DOHH2 (cell line): ENCODE measurements around the gene RAP1GAP.

Experiments used
- H3F3A ChIP-seq: fragments of 200-600 bp; sonication (generic), shearing (Covaris generic); 2 replicates; pipeline ENCODE4 v1.6.0; 2016; ENCODE audit warnings: antibody characterized with exemption, mild to moderate bottlenecking; ENCODE audit not compliant: control insufficient read depth, insufficient read depth
- H3K27ac ChIP-seq: fragments of 200-600 bp; sonication (generic); 2 replicates; pipeline ENCODE4 v1.5.1; 2014; ENCODE audit warnings: low read depth, mild to moderate bottlenecking, low read length, moderate library complexity
- H3K27me3 ChIP-seq: fragments of 200-600 bp; sonication (generic); 2 replicates; pipeline ENCODE4 v1.6.1; 2014; ENCODE audit warnings: mild to moderate bottlenecking, low read length, mixed read lengths; ENCODE audit not compliant: control insufficient read depth
- H3K36me3 ChIP-seq: fragments of 200-600 bp; sonication (generic); 2 replicates; pipeline ENCODE4 v1.6.1; 2014; ENCODE audit warnings: mild to moderate bottlenecking, low read length, moderate library complexity, mixed read lengths; ENCODE audit not compliant: control insufficient read depth
- H3K4me1 ChIP-seq: fragments of 200-600 bp; sonication (generic); 2 replicates; pipeline ENCODE4 v1.6.1; 2014; ENCODE audit warnings: mild to moderate bottlenecking, low read length, mixed read lengths; ENCODE audit not compliant: control insufficient read depth
- H3K4me2 ChIP-seq: fragments of 200-600 bp; sonication (generic); 2 replicates; pipeline ENCODE4 v1.6.0; 2014; ENCODE audit warnings: mild to moderate bottlenecking, low read length, moderate library complexity
- H3K4me3 ChIP-seq: fragments of 200-600 bp; sonication (generic); 2 replicates; pipeline ENCODE4 v1.5.1; 2014; ENCODE audit warnings: mild to moderate bottlenecking, low read length, mixed read lengths
- H3K79me2 ChIP-seq: fragments of 200-600 bp; sonication (generic); 2 replicates; pipeline ENCODE4 v1.6.1; 2014; ENCODE audit warnings: mild to moderate bottlenecking, low read length, mixed read lengths; ENCODE audit not compliant: control insufficient read depth
- H3K9me2 ChIP-seq: fragments of 200-600 bp; sonication (generic); replicated peaks from 2 replicates; pipeline ENCODE4 v1.6.1; 2014; ENCODE audit warnings: mild to moderate bottlenecking, low read length, mixed read lengths; ENCODE audit not compliant: control insufficient read depth
- H3K9me3 ChIP-seq: fragments of 200-600 bp; sonication (generic); 2 replicates; pipeline ENCODE4 v1.6.1; 2014; ENCODE audit warnings: antibody characterized with exemption, low read length, mixed read lengths; ENCODE audit not compliant: control insufficient read depth, insufficient read depth
- H4K20me1 ChIP-seq: fragments of 200-600 bp; sonication (generic); 2 replicates; pipeline ENCODE4 v1.6.0; 2014; ENCODE audit warnings: low read depth, mild to moderate bottlenecking, antibody characterized with exemption, low read length, moderate library complexity; ENCODE audit not compliant: control insufficient read depth, insufficient read depth
- EZH2phosphoT487 ChIP-seq: fragments of 200-600 bp; sonication (generic); IDR thresholded peaks from 2 replicates; pipeline ENCODE4 v1.6.1; 2017; ENCODE audit warnings: borderline replicate concordance, mild to moderate bottlenecking, antibody characterized with exemption, low read length, moderate library complexity, mixed read lengths
- TF ChIP-seq, protein P1 (sequence below): fragments of 200-600 bp; sonication (generic); IDR thresholded peaks from one replicate; pipeline ENCODE4 v1.5.1; 2014; ENCODE audit warnings: antibody characterized with exemption, mild to moderate bottlenecking, low read depth, low read length; ENCODE audit not compliant: poor library complexity, severe bottlenecking

Gene RAP1GAP

DNA sequence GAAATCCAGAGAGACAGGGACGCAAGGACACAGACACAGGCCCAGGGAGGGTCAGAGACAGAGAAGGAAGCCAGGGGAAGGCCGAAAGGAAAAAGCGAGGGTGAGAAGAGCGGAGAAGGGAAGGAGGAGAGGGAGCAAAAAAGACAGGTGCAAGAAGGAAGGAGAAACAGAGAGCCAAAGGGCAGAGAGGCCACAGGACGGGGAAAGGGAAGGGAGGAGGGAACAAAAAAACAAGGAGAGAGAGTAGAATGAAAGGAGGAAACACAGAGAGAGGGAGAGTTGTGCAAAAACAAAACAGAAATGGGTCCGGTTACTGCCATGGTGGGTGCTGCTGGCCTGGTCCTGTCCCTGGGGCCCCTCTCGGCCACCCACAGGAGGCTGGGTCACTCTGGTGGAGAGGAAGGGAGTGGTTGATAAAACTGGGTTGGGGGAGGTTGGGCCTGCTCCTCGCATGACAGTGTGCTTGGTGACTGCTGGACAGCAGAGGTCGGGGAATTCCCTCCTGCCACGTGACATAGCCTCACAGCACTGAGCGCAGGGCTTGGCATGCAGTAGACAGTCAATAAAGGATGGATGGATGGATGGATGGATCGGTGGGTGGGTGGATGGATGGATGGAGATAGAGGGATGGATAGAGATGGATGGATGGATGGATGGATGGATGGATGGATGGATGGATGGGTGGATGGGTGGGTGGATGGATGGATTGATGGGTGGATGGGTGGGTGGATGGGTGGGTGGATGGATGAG, 64.8 kb downstream of the RAP1GAP start:
- peaks cover 12% of the 10 kb centered on the region for H3K4me1 ChIP-seq

DNA sequence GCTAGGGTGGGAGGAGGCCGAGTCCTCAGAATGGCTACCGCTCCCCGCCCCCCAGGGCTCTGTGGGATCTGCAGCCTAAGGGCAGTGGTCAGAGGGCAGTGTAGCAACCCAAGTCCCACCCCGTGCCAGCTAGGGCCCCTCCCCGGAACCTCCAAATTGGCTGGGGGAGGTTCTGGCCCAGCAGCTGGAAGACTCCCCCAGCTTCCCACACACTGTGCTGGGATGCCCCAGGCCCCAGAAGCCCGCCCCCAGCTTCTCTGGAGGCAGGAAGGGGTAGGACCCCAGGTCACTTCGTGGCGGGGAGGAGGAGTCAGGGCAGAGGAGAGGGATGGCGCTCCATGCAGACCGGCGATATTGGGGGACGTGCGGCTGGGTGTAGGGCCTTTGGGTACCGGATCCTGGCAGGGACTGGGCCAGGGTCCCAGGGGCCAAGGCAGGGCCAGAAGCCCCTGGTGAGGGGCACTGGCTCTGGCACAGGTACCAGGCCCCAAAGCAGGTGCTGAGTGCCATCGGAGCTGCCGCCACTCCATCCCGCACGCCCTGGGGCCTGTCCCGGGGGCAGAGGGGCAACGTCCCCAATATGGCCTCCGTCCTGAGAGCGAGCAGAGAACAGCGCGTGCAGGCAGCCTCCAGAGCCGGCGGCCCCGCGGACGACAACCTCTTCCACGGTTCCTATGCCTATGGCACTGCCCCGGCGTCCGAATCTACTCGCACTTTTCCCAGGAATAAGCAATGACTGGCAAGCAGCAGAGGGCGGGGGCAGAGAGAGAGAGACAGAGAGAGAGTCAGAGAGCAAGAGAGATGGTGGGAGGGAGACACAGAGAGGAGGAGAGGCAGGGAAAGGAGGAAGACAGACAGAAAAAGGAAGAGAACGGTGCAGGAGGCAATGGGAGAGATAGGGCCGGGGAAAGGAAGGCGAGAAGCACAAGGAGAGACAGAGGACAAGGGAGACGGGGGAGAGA, 65.7 kb downstream of the RAP1GAP start:
- Histone ChIP-seq H3K27ac (no peak overlapping the region), H3K9me2 (no peaks in the 10 kb centered on the region), H3K79me2 (no peaks in the 10 kb centered on the region), H3K4me1 (peaks cover 12% of the 10 kb centered on the region), H3K4me2 (no peak overlapping the region), H4K20me1 (no peaks in the 10 kb centered on the region), H3K27me3 (no peaks in the 10 kb centered on the region), H3K4me3 (no peak overlapping the region), H3K9me3 (no peaks in the 10 kb centered on the region), H3K36me3 (no peaks in the 10 kb centered on the region), H3F3A (no peaks in the 10 kb centered on the region)
- TF ChIP-seq EZH2phosphoT487, result no peak
- TF ChIP-seq, protein P1, sequence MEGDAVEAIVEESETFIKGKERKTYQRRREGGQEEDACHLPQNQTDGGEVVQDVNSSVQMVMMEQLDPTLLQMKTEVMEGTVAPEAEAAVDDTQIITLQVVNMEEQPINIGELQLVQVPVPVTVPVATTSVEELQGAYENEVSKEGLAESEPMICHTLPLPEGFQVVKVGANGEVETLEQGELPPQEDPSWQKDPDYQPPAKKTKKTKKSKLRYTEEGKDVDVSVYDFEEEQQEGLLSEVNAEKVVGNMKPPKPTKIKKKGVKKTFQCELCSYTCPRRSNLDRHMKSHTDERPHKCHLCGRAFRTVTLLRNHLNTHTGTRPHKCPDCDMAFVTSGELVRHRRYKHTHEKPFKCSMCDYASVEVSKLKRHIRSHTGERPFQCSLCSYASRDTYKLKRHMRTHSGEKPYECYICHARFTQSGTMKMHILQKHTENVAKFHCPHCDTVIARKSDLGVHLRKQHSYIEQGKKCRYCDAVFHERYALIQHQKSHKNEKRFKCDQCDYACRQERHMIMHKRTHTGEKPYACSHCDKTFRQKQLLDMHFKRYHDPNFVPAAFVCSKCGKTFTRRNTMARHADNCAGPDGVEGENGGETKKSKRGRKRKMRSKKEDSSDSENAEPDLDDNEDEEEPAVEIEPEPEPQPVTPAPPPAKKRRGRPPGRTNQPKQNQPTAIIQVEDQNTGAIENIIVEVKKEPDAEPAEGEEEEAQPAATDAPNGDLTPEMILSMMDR, result no peak

More for the DNA sequence above, 64.8 kb downstream of the RAP1GAP start:
- H3F3A ChIP-seq, result no peaks in the 10 kb centered on the region
- no peak overlapping the region for H3K4me2 ChIP-seq
- no peaks in the 10 kb centered on the region for H3K9me3 ChIP-seq
- H3K27ac ChIP-seq, result no peak overlapping the region
- no peaks in the 10 kb centered on the region for H4K20me1 ChIP-seq
- no peaks in the 10 kb centered on the region for H3K27me3 ChIP-seq
- no peaks in the 10 kb centered on the region for H3K36me3 ChIP-seq
- H3K4me3 ChIP-seq, result no peak overlapping the region
- H3K9me2 ChIP-seq, result no peaks in the 10 kb centered on the region
- TF ChIP-seq, protein P1, result no peak
- TF ChIP-seq EZH2phosphoT487, result no peak
- H3K79me2 ChIP-seq, result no peaks in the 10 kb centered on the region

DNA sequence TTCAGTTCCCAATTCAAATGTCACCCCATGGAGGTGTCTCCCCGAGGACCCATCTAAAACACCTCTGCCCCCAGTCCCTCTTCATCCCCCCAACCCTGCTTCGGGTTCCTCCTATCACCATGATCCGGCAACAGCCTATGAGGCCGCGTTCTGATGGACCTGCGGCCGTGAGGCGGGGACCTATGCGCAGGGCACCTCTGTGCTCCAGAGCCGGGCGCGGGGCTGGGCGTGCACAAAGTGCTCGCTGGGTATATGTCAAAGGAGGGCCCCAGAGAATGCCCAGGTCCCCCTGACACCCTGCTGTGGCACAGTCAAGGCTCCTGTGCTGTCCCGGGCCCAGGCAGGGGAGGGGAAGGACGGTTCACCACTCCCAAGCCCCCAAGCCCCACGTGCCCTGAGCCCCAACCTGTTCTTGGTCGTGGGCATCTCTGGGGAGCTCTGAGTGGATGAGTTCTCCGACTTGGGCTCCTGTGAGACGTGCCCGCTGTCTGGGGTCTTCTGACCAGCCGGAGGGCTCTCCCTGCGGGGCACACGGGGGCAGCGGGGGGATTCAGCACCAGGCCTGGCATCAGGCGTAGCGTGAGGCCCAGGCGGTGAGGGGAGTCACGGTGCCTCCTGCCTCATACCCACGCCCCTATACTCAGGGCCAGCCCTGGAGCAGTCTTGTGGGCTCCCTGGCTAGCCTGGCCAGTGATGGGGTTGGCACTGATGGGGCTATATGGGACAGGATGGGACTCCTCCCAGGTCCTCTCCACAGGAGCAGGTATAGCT, 67.7 kb downstream of the RAP1GAP start:
- Histone ChIP-seq H3K9me3 (no peaks in the 10 kb centered on the region), H3F3A (no peaks in the 10 kb centered on the region), H3K36me3 (no peaks in the 10 kb centered on the region), H3K4me1 (no peaks in the 10 kb centered on the region), H3K4me2 (no peak overlapping the region), H3K27me3 (no peaks in the 10 kb centered on the region), H4K20me1 (no peaks in the 10 kb centered on the region), H3K79me2 (no peaks in the 10 kb centered on the region), H3K27ac (no peak overlapping the region), H3K4me3 (no peak overlapping the region), H3K9me2 (no peaks in the 10 kb centered on the region)
- no peak for TF ChIP-seq EZH2phosphoT487
- TF ChIP-seq, protein P1, result no peak
